Measurements from ENCODE around the gene SLC30A3.
"Not testable (repeated sequence)": the region's sequence is repeated elsewhere in the genome, so short reads cannot be mapped to it uniquely, and the experiment has no call there.

Gene SLC30A3

GRCh38 chr2:27306573-27307286, 43.9 kb upstream of the SLC30A3 start:
- in situ Hi-C loops (cut with MboI; ENCODE audit: low pct_unique_long_range_greater_than_20kb, low sequenced_read_pairs, unreplicated experiment): no loop called here
- no peak for TF ChIP-seq CTCF (IDR thresholded peaks at IDR 0.05; ENCODE audit: extremely low read depth, insufficient read depth, missing control alignments)
- DNase-seq (ENCODE audit: low spot score): peak; percentile 38

GRCh38 chr2:27306136-27306535, 43.3 kb upstream of the SLC30A3 start:
- no peak for DNase-seq (ENCODE audit: low spot score)
- in situ Hi-C loops (cut with MboI; ENCODE audit: low pct_unique_long_range_greater_than_20kb, low sequenced_read_pairs, unreplicated experiment): no loop called here
- no peak for TF ChIP-seq CTCF (IDR thresholded peaks at IDR 0.05; ENCODE audit: extremely low read depth, insufficient read depth, missing control alignments)

- TF ChIP-seq CTCF (IDR thresholded peaks at IDR 0.05; ENCODE audit: extremely low read depth, insufficient read depth, missing control alignments): no peak
- in situ Hi-C loops (cut with MboI; ENCODE audit: low pct_unique_long_range_greater_than_20kb, low sequenced_read_pairs, unreplicated experiment): no loop called here
- DNase-seq (ENCODE audit: low spot score): no peak
These were observed 42.7 kb upstream of the SLC30A3 start for GRCh38 chr2:27305516-27305915.

- no peak for TF ChIP-seq CTCF (IDR thresholded peaks at IDR 0.05; ENCODE audit: extremely low read depth, insufficient read depth, missing control alignments)
- in situ Hi-C loops (cut with MboI; ENCODE audit: low pct_unique_long_range_greater_than_20kb, low sequenced_read_pairs, unreplicated experiment): no loop called here
- DNase-seq (ENCODE audit: low spot score): no peak
These were observed 41.8 kb upstream of the SLC30A3 start for GRCh38 chr2:27304488-27305240.

- peak; percentile 73 for DNase-seq (ENCODE audit: low spot score)
- in situ Hi-C loops (cut with MboI; ENCODE audit: low pct_unique_long_range_greater_than_20kb, low sequenced_read_pairs, unreplicated experiment): no loop called here
- TF ChIP-seq CTCF (IDR thresholded peaks at IDR 0.05; ENCODE audit: extremely low read depth, insufficient read depth, missing control alignments): peak; percentile 77
These were observed 40.5 kb upstream of the SLC30A3 start for GRCh38 chr2:27303093-27304025.

- DNase-seq (ENCODE audit: low spot score); in situ Hi-C loops (cut with MboI; ENCODE audit: low pct_unique_long_range_greater_than_20kb, low sequenced_read_pairs, unreplicated experiment): not testable (repeated sequence)
These were observed 37.8 kb upstream of the SLC30A3 start for GRCh38 chr2:27300606-27301005.

Measured in GM13977 (cell line).